T-cell (primary cell): ENCODE data around the gene ADAMTSL4. TPM values are rescaled to one million over a fixed set of nuclear protein-coding genes. Genes with fewer than 3 reads are reported as not detected.
A peak's percentile ranks its signal among the peaks of the same experiment; 100 is the strongest.
"Not testable (repeated sequence)": the region's sequence is repeated elsewhere in the genome, so short reads cannot be mapped to it uniquely, and the experiment has no call there.

Experiments
- ATAC-seq, 4 experiments: fragments of 200-7000 bp in 3 of 4; fragments of 150-1000 bp in 1 of 4; cut with Tn5 transposase; replicated peaks in 1 of 4; 1 replicate in 3 of 4; 2 replicates in 1 of 4; pipeline ENCODE4 v1.10.0; 2021; ENCODE audit warnings: moderate library complexity in 3 of 4, mild to moderate bottlenecking in 2 of 4, moderate number of reproducible peaks in 1 of 4
- CTCF ChIA-PET, 2 donors: fragments of 300-600 bp; sonication (Branson Sonifier 250); formaldehyde crosslinking; loops; one replicate each; lab custom pipeline; 2022; ENCODE audit warnings: antibody characterized with exemption in 2 of 2; lab: Charles Lee
- POLR2A ChIA-PET, 2 donors: fragments of 300-600 bp; sonication (Branson Sonifier 250); formaldehyde crosslinking; loops; one replicate each; lab custom pipeline; 2022; ENCODE audit warnings: antibody characterized with exemption in 2 of 2; lab: Charles Lee
- DNase-seq, 35 experiments: peaks; one replicate each; pipeline versions ENCODE4 v3.0.0 to v3.0.0-alpha.2; 2013 to 2023
- H3K27ac ChIP-seq: one replicate; pipeline ENCODE4 v1.5.1; 2013; ENCODE audit warnings: low read length
- H3K27me3 ChIP-seq, 2 experiments: replicated peaks in 1 of 2; 1 replicate in 1 of 2; 2 replicates in 1 of 2; pipeline versions ENCODE4 v1.6.1 to v1.7.0; 2013; ENCODE audit warnings: low read length in 1 of 2, mixed read lengths in 1 of 2; ENCODE audit not compliant: control insufficient read depth in 2 of 2, insufficient read depth in 2 of 2; ENCODE audit errors: extremely low read depth in 1 of 2
- H3K36me3 ChIP-seq, 2 donors: 1 replicate in 1 of 2; 2 replicates in 1 of 2; pipeline versions ENCODE4 v1.6.1 to v1.7.0; 2013; ENCODE audit warnings: low read length in 1 of 2; ENCODE audit not compliant: control insufficient read depth in 2 of 2, insufficient read depth in 1 of 2; ENCODE audit errors: extremely low read depth in 1 of 2
- H3K4me1 ChIP-seq, 2 experiments: 1 replicate in 1 of 2; 2 replicates in 1 of 2; pipeline versions ENCODE4 v1.6.1 to v1.7.0; 2013; ENCODE audit warnings: low read length in 2 of 2, mixed read lengths in 1 of 2; ENCODE audit not compliant: insufficient read depth in 2 of 2, control insufficient read depth in 1 of 2; ENCODE audit errors: extremely low read depth in 1 of 2
- H3K4me3 ChIP-seq, 2 donors: 1 replicate in 1 of 2; 2 replicates in 1 of 2; pipeline versions ENCODE4 v1.5.1 to v1.7.0; 2013; ENCODE audit warnings: mild to moderate bottlenecking in 2 of 2, low read length in 1 of 2, moderate library complexity in 1 of 2; ENCODE audit not compliant: control insufficient read depth in 1 of 2; ENCODE audit errors: extremely low read depth in 1 of 2
- H3K9me3 ChIP-seq: 2 replicates; pipeline ENCODE4 v1.7.0; 2013
- H3K27ac Mint-ChIP-seq, 2 donors: one replicate each; pipeline ENCODE4 v1.8.0; 2020 to 2021; ENCODE audit warnings: mild to moderate bottlenecking in 2 of 2, mixed read lengths in 2 of 2
- H3K27me3 Mint-ChIP-seq, 2 donors: one replicate each; pipeline ENCODE4 v1.8.0; 2021 to 2022; ENCODE audit warnings: mixed read lengths in 2 of 2
- H3K36me3 Mint-ChIP-seq: one replicate; pipeline ENCODE4 v1.8.0; 2021; ENCODE audit warnings: mixed read lengths
- H3K4me1 Mint-ChIP-seq, 3 donors: one replicate each; pipeline ENCODE4 v1.8.0; 2020 to 2022; ENCODE audit warnings: mixed read lengths in 3 of 3, mild to moderate bottlenecking in 1 of 3
- H3K4me3 Mint-ChIP-seq, 3 donors: one replicate each; pipeline ENCODE4 v1.8.0; 2020 to 2022; ENCODE audit warnings: mild to moderate bottlenecking in 3 of 3, mixed read lengths in 3 of 3, moderate library complexity in 3 of 3
- H3K9me3 Mint-ChIP-seq, 3 donors: one replicate each; pipeline ENCODE4 v1.8.0; 2020 to 2022; ENCODE audit warnings: mixed read lengths in 3 of 3
- WGBS: methylation state at CpG from one replicate; pipeline ENCODE4 v1.1.5; 2013; ENCODE audit warnings: missing lambda C conversion rate; ENCODE audit not compliant: insufficient coverage; 5-methylcytosine and 5-hydroxymethylcytosine counted together
- total RNA-seq, 35 experiments: library from RNA in 6 of 35; stranded (reverse) in 6 of 35; fragments of 120-200 nt in 1 of 35; gene quantifications; one replicate each; pipeline versions ENCODE4 v1.2.1 to v1.2.4 and lab custom pipeline; 2013 to 2026

Gene ADAMTSL4
- total RNA-seq, 5 donors from 2014 or later (not counting 1 experiment from before 2014, with no cell fraction given), result 0.26 to 0.66 (median 0.49) TPM

DNA sequence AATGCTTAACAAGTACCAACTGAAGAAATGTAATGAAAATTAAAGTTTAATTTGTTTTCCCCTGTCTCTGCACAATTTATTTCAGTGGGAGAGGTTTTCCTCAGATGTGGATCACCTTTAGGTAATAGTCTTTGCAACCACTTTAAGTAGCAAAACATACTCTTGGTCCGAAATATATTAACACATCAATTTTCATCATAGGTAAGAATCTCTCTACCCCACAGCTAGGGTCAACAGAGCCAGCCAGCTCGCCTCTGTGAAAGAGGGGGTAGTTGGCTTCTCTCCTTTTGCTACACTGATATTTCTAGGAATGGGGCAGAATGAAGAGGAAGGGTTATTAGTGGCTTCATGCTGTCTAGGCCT lies 55.0 kb downstream of the ADAMTSL4 start:
- Mint-ChIP-seq H3K4me3 (no peak overlapping the region), H3K27ac (peak overlapping the region; percentile 20 to 78), H3K27me3 (no peaks in the 10 kb centered on the region), H3K9me3 (no peaks in the 10 kb centered on the region), H3K4me1 (peaks cover 6 to 15% (median 9%) of the 10 kb centered on the region in 3 donors), H3K36me3 (peaks cover 20% of the 10 kb centered on the region)
- no peaks in the 10 kb centered on the region for H3K9me3 ChIP-seq
- POLR2A ChIA-PET, result interaction anchor here in 1 of 2 donors (0.5 kb wide), 1 partner anchor 33 kb away, joined by 6 read pairs; no protein-coding TSS in a partner anchor
- CTCF ChIA-PET, result no interaction called here
- H3K4me1 ChIP-seq, result no peaks in the 10 kb centered on the region
- no peak for DNase-seq
- H3K27ac ChIP-seq, result no peak overlapping the region
- H3K36me3 ChIP-seq, result peaks cover 2 to 8% of the 10 kb centered on the region in 2 donors
- ATAC-seq, result no peak
- WGBS, result no CpG with 5 or more reads among the region's 2 CpGs
- no peak overlapping the region for H3K4me3 ChIP-seq
- no peaks in the 10 kb centered on the region for H3K27me3 ChIP-seq

- POLR2A ChIA-PET, result interaction anchor here (0.6 to 1.3 kb wide), 6 partner anchors 12 to 46 kb away, joined by 3 to 6 read pairs (median 4); partner anchors contain the start of gene ENSA (in 1 of the 2)
- not testable (repeated sequence) for H3K4me3 ChIP-seq, H3K27me3 Mint-ChIP-seq, H3K36me3 ChIP-seq, H3K4me3 Mint-ChIP-seq, ATAC-seq, H3K9me3 Mint-ChIP-seq, H3K9me3 ChIP-seq, H3K27ac Mint-ChIP-seq, H3K27me3 ChIP-seq, H3K27ac ChIP-seq, H3K4me1 ChIP-seq, DNase-seq
- Mint-ChIP-seq H3K36me3 (peaks cover 16% of the 10 kb centered on the region), H3K4me1 (peaks cover 6 to 23% (median 11%) of the 10 kb centered on the region in 3 donors)
- CTCF ChIA-PET, result interaction anchor here (0.6 to 1.0 kb wide), 3 partner anchors 13 to 18 kb away, joined by 3 to 5 read pairs (median 3); no protein-coding TSS in a partner anchor
- 100% methylated on average over 1 of the region's 3 CpGs for WGBS
Measured at GRCh38 chr1:150605451-150605731, 56.2 kb downstream of the ADAMTSL4 start.

DNA sequence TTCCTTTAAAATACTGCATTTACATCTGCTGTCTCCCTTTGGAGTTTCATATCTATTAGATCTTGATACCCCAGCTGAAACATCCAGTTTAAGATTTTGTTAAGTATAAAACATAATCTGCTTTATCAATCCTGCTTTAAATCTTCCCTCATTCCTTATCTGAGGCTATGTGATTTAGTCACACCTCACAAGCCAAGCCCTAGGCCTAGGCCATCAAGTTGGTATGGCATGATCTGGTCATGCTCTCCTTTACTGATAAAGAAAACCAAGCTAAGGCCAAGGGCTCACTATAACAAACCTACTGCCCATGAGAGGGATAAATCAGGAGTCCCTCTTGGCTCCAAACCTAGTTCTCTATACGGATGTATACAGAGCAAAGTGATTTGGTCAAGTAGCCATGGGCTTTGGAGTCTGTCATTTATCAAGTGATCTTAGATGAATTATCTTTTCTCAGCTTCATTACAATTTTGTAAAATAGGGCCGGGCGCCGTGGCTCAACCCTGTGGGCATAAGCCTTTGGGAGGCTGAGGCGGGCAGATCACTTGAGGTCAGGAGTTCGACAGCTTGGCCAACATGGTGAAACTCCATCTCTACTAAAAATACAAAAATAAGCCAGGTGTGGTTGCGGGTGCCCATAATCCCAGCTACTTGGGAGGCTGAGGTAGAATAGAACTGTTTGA lies 57.4 kb downstream of the ADAMTSL4 start:
- Mint-ChIP-seq H3K4me3 (no peak overlapping the region), H3K36me3 (peaks cover 16% of the 10 kb centered on the region), H3K27me3 (no peaks in the 10 kb centered on the region), H3K4me1 (peaks cover 13 to 30% (median 20%) of the 10 kb centered on the region in 3 donors), H3K27ac (no peak overlapping the region), H3K9me3 (no peaks in the 10 kb centered on the region)
- DNase-seq, result no peak
- CTCF ChIA-PET, result interaction anchor here in 1 of 2 donors (0.6 kb wide), 1 partner anchor 14 kb away, joined by 4 read pairs; no protein-coding TSS in a partner anchor
- POLR2A ChIA-PET, result interaction anchor here (0.7 to 1.3 kb wide), 2 partner anchors 29 to 34 kb away, joined by 3 to 5 read pairs; no protein-coding TSS in a partner anchor
- H3K27me3 ChIP-seq, result no peaks in the 10 kb centered on the region
- no peak overlapping the region for H3K4me3 ChIP-seq
- peaks cover 0 to 4% of the 10 kb centered on the region in 2 donors for H3K36me3 ChIP-seq
- peaks cover 6 to 15% of the 10 kb centered on the region in 2 experiments for H3K4me1 ChIP-seq
- no peak for ATAC-seq
- H3K9me3 ChIP-seq, result no peaks in the 10 kb centered on the region
- WGBS, result no CpG with 5 or more reads among the region's 7 CpGs
- no peak overlapping the region for H3K27ac ChIP-seq

GRCh38 chr1:150609732-150610131 lies 60.5 kb downstream of the ADAMTSL4 start:
- H3K27ac ChIP-seq, result peak overlapping the region; percentile 99
- Mint-ChIP-seq H3K4me3 (no peak overlapping the region), H3K36me3 (peaks cover 13% of the 10 kb centered on the region), H3K4me1 (peaks cover 25 to 47% (median 42%) of the 10 kb centered on the region in 3 donors), H3K9me3 (no peaks in the 10 kb centered on the region), H3K27me3 (no peaks in the 10 kb centered on the region), H3K27ac (peak overlapping the region in 1 of 2 donors; percentile 58)
- no peaks in the 10 kb centered on the region for H3K27me3 ChIP-seq
- 100% methylated on average over 2 of the region's 2 CpGs for WGBS
- POLR2A ChIA-PET, result interaction anchor here (0.5 to 4.0 kb wide), 5 partner anchors 20 to 722 kb away, joined by 3 to 44 read pairs (median 5); partner anchors contain the start of genes MCL1 (in 2 of the 2) and ENSA (in 1 of the 2)
- H3K4me1 ChIP-seq, result peaks cover 11 to 45% of the 10 kb centered on the region in 2 experiments
- ATAC-seq (no peak), DNase-seq (no peak)
- H3K9me3 ChIP-seq, result no peaks in the 10 kb centered on the region
- H3K4me3 ChIP-seq, result no peak overlapping the region
- peaks cover 0 to 7% of the 10 kb centered on the region in 2 donors for H3K36me3 ChIP-seq
- CTCF ChIA-PET, result no interaction called here

Other genes starting within 250 kb of the ADAMTSL4 start
- 100 to 1,000 TPM; 100 to 153 (median 105) TPM for gene PRPF3, start 227.9 kb upstream of the ADAMTSL4 start, total RNA-seq
- 10 to 100 TPM; 44.2 to 50.6 (median 46.7) TPM for gene RPRD2, start 185.3 kb upstream of the ADAMTSL4 start, total RNA-seq
- gene TARS2, start 62.0 kb upstream of the ADAMTSL4 start, total RNA-seq, result 10 to 100 TPM; 24.1 to 35.9 (median 30.2) TPM
- 1 to 10 TPM in 3 of 5 donors, under 1 TPM in 2; 0.25 to 2.9 (median 1.2) TPM for gene ECM1, start 41.3 kb upstream of the ADAMTSL4 start, total RNA-seq
- gene FALEC, start 33.7 kb upstream of the ADAMTSL4 start, total RNA-seq, result under 1 TPM in 3 of 5 donors, not detected in 2; 0.49 to 0.85 (median 0.73) TPM
- gene MCL1, start 30.2 kb downstream of the ADAMTSL4 start, total RNA-seq, result 100 to 1,000 TPM; 478 to 731 (median 517) TPM
- gene ENSA, start 80.2 kb downstream of the ADAMTSL4 start, total RNA-seq, result 100 to 1,000 TPM; 108 to 158 (median 110) TPM
- gene GOLPH3L, start 147.7 kb downstream of the ADAMTSL4 start, total RNA-seq, result 10 to 100 TPM; 10.2 to 23.7 (median 21.5) TPM
- gene HORMAD1, start 171.5 kb downstream of the ADAMTSL4 start, total RNA-seq, result under 1 TPM in 4 of 5 donors, not detected in 1; 0.28 to 0.55 (median 0.45) TPM
- gene CTSS, start 216.4 kb downstream of the ADAMTSL4 start, total RNA-seq, result 10 to 100 TPM; 72.4 to 94.7 (median 92.9) TPM